ENCODE results near the gene PARD3.

Gene PARD3

GRCh38 chr10:34607894-34608293 lies 207.2 kb downstream of the PARD3 start:
- DNase-seq (ENCODE audit: low read depth), result no peak
- TF ChIP-seq CTCF (conservative IDR thresholded peaks at IDR 0.05; ENCODE audit: control insufficient read depth, insufficient read depth, low read depth, low read length), result no peak
- H3K4me3 ChIP-seq (ENCODE audit: control insufficient read depth, low read depth, low read length), result no peak overlapping the region

- DNase-seq (ENCODE audit: low read depth), result no peak
These were observed 208.2 kb downstream of the PARD3 start for GRCh38 chr10:34606890-34607289.

GRCh38 chr10:34602478-34602877 lies 212.6 kb downstream of the PARD3 start:
- no peak for DNase-seq (ENCODE audit: low read depth)
- TF ChIP-seq CTCF (conservative IDR thresholded peaks at IDR 0.05; ENCODE audit: control insufficient read depth, insufficient read depth, low read depth, low read length), result no peak
- no peak overlapping the region for H3K4me3 ChIP-seq (ENCODE audit: control insufficient read depth, low read depth, low read length)

More at GRCh38 chr10:34606890-34607289, 208.2 kb downstream of the PARD3 start:
- H3K4me3 ChIP-seq (ENCODE audit: control insufficient read depth, low read depth, low read length), result no peak overlapping the region
- TF ChIP-seq CTCF (conservative IDR thresholded peaks at IDR 0.05; ENCODE audit: control insufficient read depth, insufficient read depth, low read depth, low read length), result no peak

GRCh38 chr10:34601691-34602090 lies 213.4 kb downstream of the PARD3 start:
- TF ChIP-seq CTCF (conservative IDR thresholded peaks at IDR 0.05; ENCODE audit: control insufficient read depth, insufficient read depth, low read depth, low read length), result no peak
- no peak overlapping the region for H3K4me3 ChIP-seq (ENCODE audit: control insufficient read depth, low read depth, low read length)
- DNase-seq (ENCODE audit: low read depth), result no peak

- no peak overlapping the region for H3K4me3 ChIP-seq (ENCODE audit: control insufficient read depth, low read depth, low read length)
- no peak for DNase-seq (ENCODE audit: low read depth)
- no peak for TF ChIP-seq CTCF (conservative IDR thresholded peaks at IDR 0.05; ENCODE audit: control insufficient read depth, insufficient read depth, low read depth, low read length)
These were observed 215.9 kb downstream of the PARD3 start for GRCh38 chr10:34599026-34599795.

- no peak for TF ChIP-seq CTCF (conservative IDR thresholded peaks at IDR 0.05; ENCODE audit: control insufficient read depth, insufficient read depth, low read depth, low read length)
- no peak overlapping the region for H3K4me3 ChIP-seq (ENCODE audit: control insufficient read depth, low read depth, low read length)
- DNase-seq (ENCODE audit: low read depth), result no peak
These were observed 218.7 kb downstream of the PARD3 start for GRCh38 chr10:34596351-34596750.

Measured in fibroblast of mammary gland (primary cell).